NCI-H146 treated with DMSO at 0.1 percent for 48 hours (cell line): ENCODE results near the gene GJA5.
"Not testable (repeated sequence)": the region's sequence is repeated elsewhere in the genome, so short reads cannot be mapped to it uniquely, and the experiment has no call there.

Source experiments
- DNase-seq: peaks from one replicate; lab custom pipeline; 2025; ENCODE audit not compliant: unreplicated experiment; lab: John Stamatoyannopoulos, UW

GJA5 gene

DNA sequence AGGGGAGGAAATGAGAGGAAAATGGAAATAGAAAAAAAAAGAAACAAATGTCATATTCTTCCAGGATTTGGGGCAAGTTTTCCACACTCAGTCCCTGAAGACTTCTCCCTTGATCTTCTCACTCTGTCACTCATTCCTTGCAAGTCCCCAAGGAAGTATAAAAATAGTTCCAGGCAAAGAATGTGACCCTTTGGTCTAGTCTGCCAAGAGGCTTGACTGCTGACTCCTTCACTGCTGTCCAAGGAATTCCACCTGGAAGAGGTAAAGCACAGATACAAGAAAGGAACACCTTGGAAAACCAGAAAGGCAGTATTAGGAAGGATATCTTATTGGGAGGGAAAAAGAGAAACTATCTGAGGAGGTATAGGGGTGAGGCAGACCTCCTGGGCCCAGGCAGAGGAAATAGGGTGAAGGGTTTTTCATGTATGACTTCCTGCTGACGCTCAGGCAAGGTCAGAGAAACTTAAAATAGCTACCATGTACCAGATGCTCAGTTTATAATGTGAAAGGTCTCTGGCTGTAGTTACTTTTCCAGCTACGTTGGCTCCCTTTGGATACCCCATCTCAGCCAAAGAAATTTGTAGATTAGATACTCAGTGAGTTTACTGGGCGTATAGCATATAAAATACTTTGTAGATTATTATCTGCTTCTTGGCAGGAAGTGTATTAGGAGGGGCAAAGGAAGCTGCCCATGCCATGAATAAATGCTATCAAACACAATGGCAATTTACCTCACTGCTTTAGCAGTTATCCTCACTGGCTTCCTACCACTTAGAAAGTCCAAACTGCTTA, 2.0 kb upstream of the GJA5 start:
- DNase-seq, result no peak

DNA sequence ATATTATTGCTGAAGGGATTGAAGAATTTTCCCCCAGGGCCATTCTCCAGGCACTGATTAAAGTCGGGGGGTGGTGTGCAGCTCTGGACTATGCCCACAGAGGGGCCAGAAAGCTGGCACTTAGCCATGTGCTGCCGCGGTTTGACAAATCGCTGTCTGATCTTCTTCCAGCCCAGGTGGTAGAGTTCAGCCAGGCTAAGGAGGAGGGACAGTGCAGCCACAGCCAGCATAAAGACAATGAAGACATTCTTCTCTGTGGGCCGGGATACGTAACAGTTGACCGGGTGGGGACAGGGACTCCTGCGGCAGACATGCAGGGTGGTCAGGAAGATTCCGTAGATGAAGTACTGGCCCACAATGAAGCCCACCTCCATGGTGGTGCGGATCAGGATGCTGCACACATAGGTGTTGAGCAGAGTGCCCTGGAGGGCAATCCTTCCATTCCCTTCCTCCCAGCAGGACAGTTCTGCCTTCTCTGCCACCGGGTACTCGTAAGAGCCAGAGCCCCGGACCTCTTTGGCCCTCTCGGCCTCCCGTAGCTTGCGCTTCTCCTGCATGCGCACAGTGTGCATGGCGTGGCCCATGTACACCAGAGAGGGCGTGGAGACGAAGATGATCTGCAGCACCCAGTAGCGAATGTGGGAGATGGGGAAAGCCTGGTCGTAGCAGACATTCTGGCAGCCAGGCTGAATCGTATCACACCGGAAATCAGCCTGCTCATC, 1.9 kb downstream of the GJA5 start:
- peak; percentile 13 for DNase-seq

DNA sequence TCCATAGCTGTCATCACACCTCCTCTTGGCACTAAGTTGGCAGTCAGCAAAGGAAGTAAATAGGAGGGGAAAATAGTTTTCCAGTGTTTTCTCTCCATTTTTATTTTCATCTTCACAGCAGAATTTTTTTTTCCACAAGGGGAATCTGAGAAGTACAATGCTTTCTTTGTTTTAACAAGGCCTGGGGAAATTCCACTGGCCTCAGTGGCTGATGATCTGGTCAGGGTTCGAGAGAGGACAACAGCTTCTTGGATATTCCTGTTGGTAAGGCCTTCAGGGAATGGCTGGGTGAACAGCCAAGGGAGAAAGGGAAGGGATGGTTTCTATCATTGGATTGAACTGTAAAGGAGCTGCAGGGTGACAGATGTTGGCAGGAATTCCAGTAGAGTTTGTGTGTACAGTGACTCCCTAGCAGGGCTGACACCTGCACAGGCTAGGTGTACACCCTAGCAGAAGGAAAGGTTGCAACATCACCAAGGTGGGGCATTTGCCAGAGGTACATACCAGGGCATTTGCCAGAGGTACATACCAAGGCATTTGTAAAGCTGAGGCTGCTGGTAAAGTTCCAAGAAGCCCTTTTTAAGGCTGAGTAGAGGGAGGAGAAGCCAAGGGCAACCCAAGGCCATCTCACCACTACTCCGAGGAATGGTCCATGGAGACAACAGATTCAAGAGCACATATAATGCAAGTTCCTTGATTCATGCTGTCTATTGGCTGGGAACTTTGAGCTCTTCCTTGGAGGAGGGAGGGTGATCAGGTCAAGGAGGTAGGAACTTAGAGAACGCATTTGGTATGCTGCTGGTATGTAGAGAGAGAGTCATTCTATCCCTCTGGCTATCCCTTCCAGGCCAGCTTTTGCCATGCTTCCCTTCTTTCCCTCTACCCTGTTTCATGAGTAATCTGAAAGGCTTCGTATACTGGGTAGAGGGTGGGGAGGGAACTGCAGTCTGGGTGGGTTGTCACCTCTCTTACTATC, 3.1 kb downstream of the GJA5 start:
- DNase-seq, result no peak

DNA sequence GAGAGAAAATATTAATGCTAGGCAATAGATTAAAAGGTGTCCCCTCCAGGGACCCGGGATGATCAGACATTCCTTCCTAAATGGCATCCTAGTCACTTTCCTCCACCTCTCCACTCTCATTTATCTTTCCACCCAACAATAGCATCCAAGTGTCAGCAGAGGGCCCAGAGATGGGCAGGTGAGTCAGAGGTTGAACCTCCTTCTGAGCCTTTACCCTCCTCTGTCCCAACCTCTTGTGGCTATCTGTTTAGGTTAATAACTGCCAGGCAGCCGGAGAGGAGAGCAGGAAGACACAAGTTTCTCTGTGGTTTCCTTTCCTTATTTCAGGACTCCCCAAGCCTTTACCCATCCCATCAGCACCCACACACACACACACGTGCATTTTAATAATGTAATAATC, 4.1 kb downstream of the GJA5 start:
- DNase-seq, result no peak

GRCh38 chr1:147754661-147755060, 5.7 kb downstream of the GJA5 start:
- DNase-seq, result no peak

DNA sequence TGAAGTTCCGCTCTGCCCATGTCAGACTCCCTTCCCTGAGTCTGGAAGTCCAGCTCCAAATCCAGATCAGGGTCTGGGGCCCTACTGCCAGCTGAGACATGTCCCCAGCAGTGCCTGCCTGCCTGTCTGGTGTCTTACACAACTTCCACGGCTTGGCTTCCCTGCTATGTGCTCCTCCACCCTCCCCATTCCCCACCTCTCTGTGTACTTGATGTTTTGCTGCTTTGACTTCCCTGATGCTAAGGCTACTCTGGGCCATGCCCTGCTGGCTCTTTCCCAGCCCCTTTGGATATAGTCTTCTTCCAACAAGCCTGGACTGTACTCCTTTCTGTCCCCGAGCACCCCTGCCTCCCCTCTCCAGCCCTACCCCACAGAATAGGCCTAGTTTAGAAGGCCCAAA, 7.3 kb downstream of the GJA5 start:
- no peak for DNase-seq

DNA sequence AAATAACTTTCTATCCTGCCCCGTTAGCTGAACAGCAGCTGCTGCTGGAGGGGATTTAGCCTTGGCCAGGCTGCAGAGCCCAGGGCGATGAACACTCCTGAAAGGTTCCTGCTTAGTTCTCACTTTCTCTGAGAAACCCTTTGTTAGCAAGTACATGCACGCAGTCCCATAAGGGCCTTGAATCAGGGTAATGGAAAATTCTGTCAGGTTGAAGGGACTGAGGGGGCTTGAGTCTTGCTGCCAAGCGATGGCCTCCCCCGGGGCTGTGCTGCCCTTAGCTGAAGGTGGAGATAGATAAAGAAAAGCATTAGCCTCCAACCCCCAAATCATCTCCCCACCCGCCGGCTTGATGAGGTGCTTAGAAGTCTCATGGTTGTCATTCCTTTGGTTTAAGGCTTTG, 7.9 kb downstream of the GJA5 start:
- DNase-seq, result no peak

GRCh38 chr1:147751346-147751745, 9.1 kb downstream of the GJA5 start:
- DNase-seq, result no peak

DNA sequence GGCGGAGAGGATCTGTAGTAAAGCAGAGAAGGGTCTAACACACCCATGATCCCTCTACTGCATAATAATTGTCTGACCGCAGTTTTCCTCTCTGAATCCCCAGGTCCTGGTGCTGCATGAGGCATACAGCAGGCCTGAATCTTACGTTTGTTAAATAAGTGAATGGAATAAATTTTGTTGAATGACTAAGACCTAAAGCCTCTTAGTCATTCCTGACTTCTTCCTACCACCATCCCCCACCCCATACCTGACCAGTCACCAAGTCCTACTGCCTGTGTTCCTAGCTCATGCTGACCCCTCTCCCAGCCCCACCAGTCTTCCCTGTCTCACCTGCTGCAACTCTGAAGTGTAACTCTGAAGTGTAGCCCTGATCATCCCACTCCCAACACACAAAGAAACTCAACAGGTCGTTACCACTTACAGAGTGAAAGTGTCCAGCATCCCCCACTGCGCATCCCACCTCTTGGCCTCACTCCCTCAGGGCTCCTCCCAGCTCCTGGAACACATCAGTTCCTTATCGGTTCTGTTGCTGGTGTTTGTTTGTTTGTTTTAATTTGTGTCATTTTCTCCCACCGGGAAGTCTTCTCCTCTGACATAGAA, 9.7 kb downstream of the GJA5 start:
- DNase-seq, result no peak

DNA sequence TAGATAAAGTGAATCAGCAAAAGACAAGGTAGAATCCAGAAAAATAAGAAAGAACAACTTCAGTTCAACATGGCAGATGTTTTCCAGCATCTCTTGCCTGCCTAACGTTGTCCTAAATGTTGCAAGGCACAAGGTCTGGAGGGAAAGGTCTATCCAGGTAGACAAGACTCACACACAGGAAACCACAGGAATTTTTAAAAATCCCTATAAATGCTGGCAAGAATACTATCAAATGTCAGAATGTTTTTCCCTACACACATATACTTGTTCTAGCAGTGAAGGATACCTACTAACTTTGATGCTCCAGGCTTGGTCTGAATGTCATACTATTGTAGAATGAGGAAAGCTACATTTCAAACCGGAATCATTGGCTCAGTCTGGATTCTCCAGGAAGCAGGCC, 10.6 kb downstream of the GJA5 start:
- DNase-seq, result no peak

GRCh38 chr1:147748676-147749350, 11.6 kb downstream of the GJA5 start:
- DNase-seq, result no peak

DNA sequence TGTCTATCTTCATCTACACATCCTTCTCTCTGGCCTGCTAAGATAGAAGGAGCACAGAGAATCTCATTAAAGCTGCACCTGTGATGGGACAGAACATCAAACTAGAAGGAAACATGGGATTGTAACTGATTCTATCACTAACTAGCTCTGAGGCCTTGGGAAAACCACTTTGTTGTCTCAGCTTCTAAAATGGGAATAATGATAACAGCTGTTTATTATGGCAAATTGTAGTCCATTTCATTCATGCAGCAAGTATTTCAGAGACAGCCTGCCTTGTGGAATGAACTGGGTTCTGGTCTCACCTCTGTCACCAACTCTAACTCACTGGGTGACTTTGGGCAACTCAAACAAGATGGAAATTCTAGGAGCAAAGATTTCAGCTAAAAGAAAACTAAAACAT, 12.4 kb downstream of the GJA5 start:
- DNase-seq, result no peak

GRCh38 chr1:147745271-147745670, 15.1 kb downstream of the GJA5 start:
- no peak for DNase-seq

DNA sequence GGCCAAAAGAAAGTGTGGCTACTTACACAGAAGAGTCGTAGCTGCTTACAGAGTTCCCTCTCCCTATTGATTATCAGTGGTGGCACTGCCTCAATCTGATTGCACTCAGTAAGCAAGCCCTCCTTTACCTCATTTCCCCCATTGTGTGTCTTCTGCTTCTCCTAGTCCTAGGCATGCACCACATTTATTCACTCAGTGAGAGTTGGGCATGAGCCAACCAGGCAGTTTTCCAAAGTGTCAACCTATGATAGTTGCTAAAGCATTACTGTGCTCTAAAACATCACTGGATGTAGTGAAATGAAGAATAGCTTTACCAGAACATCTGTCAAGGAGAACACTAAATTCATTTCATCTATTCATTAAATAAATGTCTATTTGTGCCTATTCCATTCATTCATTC, 19.3 kb downstream of the GJA5 start:
- no peak for DNase-seq

DNA sequence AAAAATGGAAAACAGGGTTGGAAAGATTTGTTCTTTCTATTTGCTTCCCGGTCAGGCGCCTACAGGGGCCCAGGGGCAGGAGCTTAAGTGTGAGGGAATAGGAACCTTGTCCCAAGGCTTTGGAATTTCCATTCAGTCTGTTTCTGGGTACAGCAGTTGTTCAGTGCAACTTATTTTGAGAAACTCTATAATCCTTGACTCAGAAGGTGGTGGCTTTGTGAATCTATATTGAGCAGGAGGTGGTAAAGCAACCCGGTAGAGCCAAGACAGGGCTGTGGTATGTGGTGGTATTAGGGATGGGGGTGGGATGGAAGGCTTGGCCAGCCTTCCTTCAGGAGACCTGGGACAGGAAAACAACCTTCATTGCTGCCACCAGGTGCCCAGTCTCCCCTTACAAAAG, 20.0 kb downstream of the GJA5 start:
- DNase-seq, result no peak

GRCh38 chr1:147738739-147739476, 21.5 kb downstream of the GJA5 start:
- no peak for DNase-seq

DNA sequence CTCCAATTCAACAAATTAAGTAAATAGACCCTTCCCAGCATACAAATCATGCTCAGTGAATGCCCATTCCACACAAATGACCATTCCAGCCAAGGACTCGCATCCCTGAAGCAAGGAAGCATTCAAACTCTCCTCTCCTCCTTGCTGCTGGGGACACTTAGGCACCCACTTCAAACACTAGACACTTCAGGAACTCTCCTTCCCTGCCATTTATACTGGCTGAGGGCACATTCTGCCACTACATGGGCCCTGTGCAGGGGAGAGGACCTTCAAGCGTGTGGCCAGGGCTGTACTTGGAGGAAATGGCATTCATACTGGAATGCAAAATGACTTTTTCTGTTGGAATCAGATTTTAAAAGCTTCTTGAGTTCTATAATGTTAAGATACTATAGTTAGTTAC, 22.3 kb downstream of the GJA5 start:
- DNase-seq, result no peak

- no peak for DNase-seq
These were observed 23.5 kb downstream of the GJA5 start for GRCh38 chr1:147736883-147737282.

DNA sequence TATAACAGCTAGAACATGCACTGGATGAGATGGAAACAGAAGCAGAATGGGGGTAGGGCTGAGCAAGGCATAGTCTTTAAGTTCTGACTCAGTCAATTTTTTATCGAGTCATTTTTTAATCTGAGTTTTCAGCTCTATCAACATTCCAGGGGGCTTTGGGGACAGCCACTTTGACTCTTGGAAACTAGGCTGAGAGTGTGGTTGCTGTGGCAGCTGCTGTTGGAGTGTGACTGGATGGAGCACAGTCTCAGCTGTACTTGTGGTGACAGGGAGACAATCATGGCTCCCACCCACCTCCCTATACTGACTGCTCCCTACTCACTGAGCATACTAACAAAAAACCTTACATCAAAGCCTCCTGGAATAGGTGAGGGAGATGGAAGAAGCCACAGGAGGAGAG, 25.0 kb downstream of the GJA5 start:
- no peak for DNase-seq

GRCh38 chr1:147734291-147734841, 26.0 kb downstream of the GJA5 start:
- not testable (repeated sequence) for DNase-seq
